Measurements from ENCODE around the gene CACNB1. TPM values are rescaled to one million over a fixed set of nuclear protein-coding genes. Genes with fewer than 3 reads are reported as not detected.

The CACNB1 gene
- total and polyA plus RNA-seq, 2 of the 13 experiments (the other 11 are each of a cell fraction or from before 2014, with no cell fraction given), result 0.75 to 1.5 TPM

DNA sequence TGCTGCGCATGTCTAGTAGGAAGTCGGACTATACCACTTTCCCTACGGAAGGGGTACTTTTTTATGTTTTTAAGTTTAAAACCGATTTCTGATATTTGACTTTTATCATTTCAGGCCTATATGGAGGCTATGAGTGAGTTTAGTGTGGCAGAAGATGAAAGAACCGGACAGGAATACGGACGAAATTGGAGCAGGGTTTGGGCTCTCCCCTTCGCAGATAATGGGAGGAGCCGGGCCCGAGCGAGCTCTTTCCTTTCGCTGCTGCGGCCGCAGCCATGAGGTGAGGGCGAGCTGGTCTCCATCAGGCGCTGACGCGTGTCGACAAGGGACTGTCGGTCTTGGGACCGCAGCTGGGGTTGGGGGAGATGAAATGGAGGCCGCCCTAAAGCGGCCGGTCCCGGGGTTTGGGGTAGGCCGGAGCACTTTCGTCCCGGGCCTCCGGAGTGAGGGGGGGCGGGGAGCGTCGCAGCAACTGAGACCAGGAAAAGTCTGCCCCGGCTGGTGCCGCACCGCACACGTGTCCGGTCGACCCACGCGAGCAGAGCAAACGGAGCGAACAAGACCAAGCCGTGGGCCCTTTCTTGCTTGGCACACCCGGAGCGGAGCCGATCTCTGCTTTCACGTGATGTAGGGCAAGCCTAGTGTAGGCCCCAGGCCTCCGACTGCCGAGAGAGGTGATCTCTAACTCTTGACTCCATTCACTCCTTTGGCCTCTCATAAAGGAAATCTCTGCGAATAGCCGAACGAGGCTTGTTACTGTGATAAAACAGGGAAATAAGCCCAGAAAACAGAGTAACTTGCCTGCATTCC lies 2.8 kb upstream of the CACNB1 start, which contains the start of gene RPL19 (continued):
- TF ChIP-seq SKIL (CRISPR knock-in tag; IDR thresholded peaks at IDR 0.05; ENCODE audit: borderline replicate concordance) (no peak), ZNF549 (CRISPR knock-in tag; IDR thresholded peaks at IDR 0.05) (no peak), GLI4 (CRISPR knock-in tag; IDR thresholded peaks at IDR 0.05; ENCODE audit: borderline replicate concordance) (peak; percentile 74; the same call in 1 of the 2 replicates), ZSCAN9 (CRISPR knock-in tag; IDR thresholded peaks at IDR 0.05; ENCODE audit: borderline replicate concordance) (peak; percentile 54; the same call in 1 of the 2 replicates), CREBL2 (CRISPR knock-in tag; IDR thresholded peaks at IDR 0.05; ENCODE audit: borderline replicate concordance) (no peak), ZNF713 (CRISPR knock-in tag; IDR thresholded peaks at IDR 0.05) (peak; percentile 95; the same call in 1 of the 2 replicates), ZNF235 (CRISPR knock-in tag; IDR thresholded peaks at IDR 0.05; ENCODE audit: borderline replicate concordance) (0 out of 2 replicates have a peak, but pooled peaks have one; percentile 30), ATRX (CRISPR knock-in tag; IDR thresholded peaks at IDR 0.05; ENCODE audit: borderline replicate concordance) (no peak), KDM6A (CRISPR knock-in tag; IDR thresholded peaks at IDR 0.05; ENCODE audit: low read depth) (no peak), ZMAT5 (CRISPR knock-in tag; IDR thresholded peaks at IDR 0.05; ENCODE audit: borderline replicate concordance, low read depth) (no peak), BORCS8-MEF2B (CRISPR knock-in tag; IDR thresholded peaks at IDR 0.05) (peak; percentile 71; the same call in 1 of the 2 replicates), TGIF2 (CRISPR knock-in tag; IDR thresholded peaks at IDR 0.05) (peak; percentile 93), NFYC (CRISPR knock-in tag; IDR thresholded peaks at IDR 0.05) (peak; percentile 2; the same call in 1 of the 2 replicates), IKZF1 (IDR thresholded peaks at IDR 0.05) (no peak), ATF7-NPFF (CRISPR knock-in tag; IDR thresholded peaks at IDR 0.05; ENCODE audit: low read depth) (0 out of 2 replicates have a peak, but pooled peaks have one; percentile 33), GFI1 (CRISPR knock-in tag; IDR thresholded peaks at IDR 0.05; ENCODE audit: borderline replicate concordance) (peak; percentile 16; the same call in 1 of the 2 replicates), CREB3 (CRISPR knock-in tag; IDR thresholded peaks at IDR 0.05) (peak; percentile 66; the same call in 1 of the 2 replicates), ARNT (IDR thresholded peaks at IDR 0.05) (no peak), SOX13 (IDR thresholded peaks at IDR 0.05) (peak; percentile 43; the same call in 1 of the 2 replicates), SOX13 (CRISPR knock-in tag; conservative IDR thresholded peaks at IDR 0.05 in 1 of 2, IDR thresholded peaks at IDR 0.05 in 1 of 2) (peak; percentile 15 to 26; a peak in 1 of 4 replicates)
- TF ChIP-seq, protein P1, sequence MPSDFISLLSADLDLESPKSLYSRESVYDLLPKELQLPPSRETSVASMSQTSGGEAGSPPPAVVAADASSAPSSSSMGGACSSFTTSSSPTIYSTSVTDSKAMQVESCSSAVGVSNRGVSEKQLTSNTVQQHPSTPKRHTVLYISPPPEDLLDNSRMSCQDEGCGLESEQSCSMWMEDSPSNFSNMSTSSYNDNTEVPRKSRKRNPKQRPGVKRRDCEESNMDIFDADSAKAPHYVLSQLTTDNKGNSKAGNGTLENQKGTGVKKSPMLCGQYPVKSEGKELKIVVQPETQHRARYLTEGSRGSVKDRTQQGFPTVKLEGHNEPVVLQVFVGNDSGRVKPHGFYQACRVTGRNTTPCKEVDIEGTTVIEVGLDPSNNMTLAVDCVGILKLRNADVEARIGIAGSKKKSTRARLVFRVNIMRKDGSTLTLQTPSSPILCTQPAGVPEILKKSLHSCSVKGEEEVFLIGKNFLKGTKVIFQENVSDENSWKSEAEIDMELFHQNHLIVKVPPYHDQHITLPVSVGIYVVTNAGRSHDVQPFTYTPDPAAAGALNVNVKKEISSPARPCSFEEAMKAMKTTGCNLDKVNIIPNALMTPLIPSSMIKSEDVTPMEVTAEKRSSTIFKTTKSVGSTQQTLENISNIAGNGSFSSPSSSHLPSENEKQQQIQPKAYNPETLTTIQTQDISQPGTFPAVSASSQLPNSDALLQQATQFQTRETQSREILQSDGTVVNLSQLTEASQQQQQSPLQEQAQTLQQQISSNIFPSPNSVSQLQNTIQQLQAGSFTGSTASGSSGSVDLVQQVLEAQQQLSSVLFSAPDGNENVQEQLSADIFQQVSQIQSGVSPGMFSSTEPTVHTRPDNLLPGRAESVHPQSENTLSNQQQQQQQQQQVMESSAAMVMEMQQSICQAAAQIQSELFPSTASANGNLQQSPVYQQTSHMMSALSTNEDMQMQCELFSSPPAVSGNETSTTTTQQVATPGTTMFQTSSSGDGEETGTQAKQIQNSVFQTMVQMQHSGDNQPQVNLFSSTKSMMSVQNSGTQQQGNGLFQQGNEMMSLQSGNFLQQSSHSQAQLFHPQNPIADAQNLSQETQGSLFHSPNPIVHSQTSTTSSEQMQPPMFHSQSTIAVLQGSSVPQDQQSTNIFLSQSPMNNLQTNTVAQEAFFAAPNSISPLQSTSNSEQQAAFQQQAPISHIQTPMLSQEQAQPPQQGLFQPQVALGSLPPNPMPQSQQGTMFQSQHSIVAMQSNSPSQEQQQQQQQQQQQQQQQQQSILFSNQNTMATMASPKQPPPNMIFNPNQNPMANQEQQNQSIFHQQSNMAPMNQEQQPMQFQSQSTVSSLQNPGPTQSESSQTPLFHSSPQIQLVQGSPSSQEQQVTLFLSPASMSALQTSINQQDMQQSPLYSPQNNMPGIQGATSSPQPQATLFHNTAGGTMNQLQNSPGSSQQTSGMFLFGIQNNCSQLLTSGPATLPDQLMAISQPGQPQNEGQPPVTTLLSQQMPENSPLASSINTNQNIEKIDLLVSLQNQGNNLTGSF (CRISPR knock-in tag; IDR thresholded peaks at IDR 0.05), result peak; percentile 52
